ENCODE data around the gene PRKACB. TPM values are rescaled to one million over a fixed set of nuclear protein-coding genes. Genes with fewer than 3 reads are reported as not detected.

Gene PRKACB
- total and polyA plus RNA-seq, 4 donors: 5.9 to 18.2 (median 8.9) TPM

- DNase-seq (ENCODE audit: low spot score): no peak
- no peaks in the 10 kb centered on the region for H3K9me3 ChIP-seq (ENCODE audit: control insufficient read depth in 4 of 4, low read length in 3 of 4)
- WGBS: 87% methylated on average over 5 of the region's 5 CpGs
- no peak overlapping the region for H3K4me3 ChIP-seq (ENCODE audit: low read depth in 1 of 3, low read length in 3 of 3)
- H3K4me1 ChIP-seq (ENCODE audit: control insufficient read depth in 4 of 4, insufficient read depth in 4 of 4, low read length in 3 of 4): peaks cover 0 to 3% (median 0%) of the 10 kb centered on the region in 4 donors
- no peaks in the 10 kb centered on the region for H3K27me3 ChIP-seq (ENCODE audit: control insufficient read depth in 4 of 4, insufficient read depth in 4 of 4, low read length in 3 of 4)
- H3K36me3 ChIP-seq (ENCODE audit: control insufficient read depth in 4 of 4, insufficient read depth in 3 of 4, low read depth in 1 of 4, low read length in 3 of 4): no peaks in the 10 kb centered on the region
- TF ChIP-seq NR2F2 (IDR thresholded peaks at IDR 0.05) (no peak), ATF3 (IDR thresholded peaks at IDR 0.05) (no peak), CTCF (IDR thresholded peaks at IDR 0.05; ENCODE audit: low read depth, low read length, missing input control) (no peak), EGR1 (IDR thresholded peaks at IDR 0.05; ENCODE audit: low read depth in 2 of 2) (no peak), HNF4A (conservative IDR thresholded peaks at IDR 0.05) (no peak), JUND (IDR thresholded peaks at IDR 0.05) (no peak), RAD21 (IDR thresholded peaks at IDR 0.05) (no peak), YY1 (IDR thresholded peaks at IDR 0.05) (no peak), SP1 (IDR thresholded peaks at IDR 0.05) (no peak)
- TF ChIP-seq, protein P1, sequence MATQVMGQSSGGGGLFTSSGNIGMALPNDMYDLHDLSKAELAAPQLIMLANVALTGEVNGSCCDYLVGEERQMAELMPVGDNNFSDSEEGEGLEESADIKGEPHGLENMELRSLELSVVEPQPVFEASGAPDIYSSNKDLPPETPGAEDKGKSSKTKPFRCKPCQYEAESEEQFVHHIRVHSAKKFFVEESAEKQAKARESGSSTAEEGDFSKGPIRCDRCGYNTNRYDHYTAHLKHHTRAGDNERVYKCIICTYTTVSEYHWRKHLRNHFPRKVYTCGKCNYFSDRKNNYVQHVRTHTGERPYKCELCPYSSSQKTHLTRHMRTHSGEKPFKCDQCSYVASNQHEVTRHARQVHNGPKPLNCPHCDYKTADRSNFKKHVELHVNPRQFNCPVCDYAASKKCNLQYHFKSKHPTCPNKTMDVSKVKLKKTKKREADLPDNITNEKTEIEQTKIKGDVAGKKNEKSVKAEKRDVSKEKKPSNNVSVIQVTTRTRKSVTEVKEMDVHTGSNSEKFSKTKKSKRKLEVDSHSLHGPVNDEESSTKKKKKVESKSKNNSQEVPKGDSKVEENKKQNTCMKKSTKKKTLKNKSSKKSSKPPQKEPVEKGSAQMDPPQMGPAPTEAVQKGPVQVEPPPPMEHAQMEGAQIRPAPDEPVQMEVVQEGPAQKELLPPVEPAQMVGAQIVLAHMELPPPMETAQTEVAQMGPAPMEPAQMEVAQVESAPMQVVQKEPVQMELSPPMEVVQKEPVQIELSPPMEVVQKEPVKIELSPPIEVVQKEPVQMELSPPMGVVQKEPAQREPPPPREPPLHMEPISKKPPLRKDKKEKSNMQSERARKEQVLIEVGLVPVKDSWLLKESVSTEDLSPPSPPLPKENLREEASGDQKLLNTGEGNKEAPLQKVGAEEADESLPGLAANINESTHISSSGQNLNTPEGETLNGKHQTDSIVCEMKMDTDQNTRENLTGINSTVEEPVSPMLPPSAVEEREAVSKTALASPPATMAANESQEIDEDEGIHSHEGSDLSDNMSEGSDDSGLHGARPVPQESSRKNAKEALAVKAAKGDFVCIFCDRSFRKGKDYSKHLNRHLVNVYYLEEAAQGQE (IDR thresholded peaks at IDR 0.05): no peak
- TF ChIP-seq, protein P2, sequence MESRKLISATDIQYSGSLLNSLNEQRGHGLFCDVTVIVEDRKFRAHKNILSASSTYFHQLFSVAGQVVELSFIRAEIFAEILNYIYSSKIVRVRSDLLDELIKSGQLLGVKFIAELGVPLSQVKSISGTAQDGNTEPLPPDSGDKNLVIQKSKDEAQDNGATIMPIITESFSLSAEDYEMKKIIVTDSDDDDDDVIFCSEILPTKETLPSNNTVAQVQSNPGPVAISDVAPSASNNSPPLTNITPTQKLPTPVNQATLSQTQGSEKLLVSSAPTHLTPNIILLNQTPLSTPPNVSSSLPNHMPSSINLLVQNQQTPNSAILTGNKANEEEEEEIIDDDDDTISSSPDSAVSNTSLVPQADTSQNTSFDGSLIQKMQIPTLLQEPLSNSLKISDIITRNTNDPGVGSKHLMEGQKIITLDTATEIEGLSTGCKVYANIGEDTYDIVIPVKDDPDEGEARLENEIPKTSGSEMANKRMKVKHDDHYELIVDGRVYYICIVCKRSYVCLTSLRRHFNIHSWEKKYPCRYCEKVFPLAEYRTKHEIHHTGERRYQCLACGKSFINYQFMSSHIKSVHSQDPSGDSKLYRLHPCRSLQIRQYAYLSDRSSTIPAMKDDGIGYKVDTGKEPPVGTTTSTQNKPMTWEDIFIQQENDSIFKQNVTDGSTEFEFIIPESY (IDR thresholded peaks at IDR 0.05): no peak
- no peak overlapping the region for H3K27ac ChIP-seq (ENCODE audit: low read depth in 1 of 2, low read length in 2 of 2)
- H3K9ac ChIP-seq (ENCODE audit: low read depth in 1 of 2, low read length in 2 of 2): no peak overlapping the region
Observed at GRCh38 chr1:84164161-84164560, 20.1 kb downstream of the PRKACB start.

- H3K9ac ChIP-seq (ENCODE audit: low read depth in 1 of 2, low read length in 2 of 2): no peak overlapping the region
- no peaks in the 10 kb centered on the region for H3K9me3 ChIP-seq (ENCODE audit: control insufficient read depth in 4 of 4, low read length in 3 of 4)
- H3K4me1 ChIP-seq (ENCODE audit: control insufficient read depth in 4 of 4, insufficient read depth in 4 of 4, low read length in 3 of 4): peaks cover 0 to 3% (median 0%) of the 10 kb centered on the region in 4 donors
- TF ChIP-seq NR2F2 (IDR thresholded peaks at IDR 0.05): no peak
- TF ChIP-seq, protein P3, sequence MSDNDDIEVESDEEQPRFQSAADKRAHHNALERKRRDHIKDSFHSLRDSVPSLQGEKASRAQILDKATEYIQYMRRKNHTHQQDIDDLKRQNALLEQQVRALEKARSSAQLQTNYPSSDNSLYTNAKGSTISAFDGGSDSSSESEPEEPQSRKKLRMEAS (IDR thresholded peaks at IDR 0.05): no peak
- TF ChIP-seq RXRA (IDR thresholded peaks at IDR 0.05): no peak
- no peak for TF ChIP-seq HNF4G (IDR thresholded peaks at IDR 0.05)
- no peak for TF ChIP-seq FOXA2 (IDR thresholded peaks at IDR 0.05)
- TF ChIP-seq, protein P1 (IDR thresholded peaks at IDR 0.05): no peak
- TF ChIP-seq TAF1 (conservative IDR thresholded peaks at IDR 0.05): no peak
- no peak for TF ChIP-seq CTCF (IDR thresholded peaks at IDR 0.05; ENCODE audit: low read depth, low read length, missing input control)
- no peak for TF ChIP-seq ATF3 (IDR thresholded peaks at IDR 0.05)
- no peak for TF ChIP-seq GABPA (IDR thresholded peaks at IDR 0.05 in 1 of 2, conservative IDR thresholded peaks at IDR 0.05 in 1 of 2)
- 83% methylated on average over 6 of the region's 6 CpGs for WGBS
- H3K27ac ChIP-seq (ENCODE audit: low read depth in 1 of 2, low read length in 2 of 2): no peak overlapping the region
- no peak overlapping the region for H3K4me3 ChIP-seq (ENCODE audit: low read depth in 1 of 3, low read length in 3 of 3)
- no peak for DNase-seq (ENCODE audit: low spot score)
- no peaks in the 10 kb centered on the region for H3K36me3 ChIP-seq (ENCODE audit: control insufficient read depth in 4 of 4, insufficient read depth in 3 of 4, low read depth in 1 of 4, low read length in 3 of 4)
- H3K27me3 ChIP-seq (ENCODE audit: control insufficient read depth in 4 of 4, insufficient read depth in 4 of 4, low read length in 3 of 4): no peaks in the 10 kb centered on the region
Observed at GRCh38 chr1:84164567-84165021, 20.5 kb downstream of the PRKACB start.
